ENCODE measurements around the gene SMARCB1.

SMARCB1 gene

DNA sequence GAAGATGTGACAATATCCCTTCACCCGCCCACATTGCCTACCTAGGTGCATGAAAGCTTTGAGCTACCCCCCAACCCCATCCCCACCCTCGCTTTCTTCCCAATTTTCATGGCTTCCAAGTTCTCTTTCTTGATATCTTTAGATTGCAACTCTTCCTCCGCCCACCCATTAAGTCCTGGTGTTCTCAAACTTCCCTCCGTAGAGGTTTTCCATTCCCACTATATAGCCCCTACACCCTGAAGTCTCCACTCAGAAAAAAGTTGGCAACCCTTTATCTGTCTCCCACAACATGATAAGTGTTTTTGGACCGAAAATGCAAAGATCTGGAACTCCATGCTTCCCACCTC is 36.4 kb upstream of the SMARCB1 start:
- ATAC-seq, result peak; percentile 4; the same call in 1 of the 3 replicates
- TF ChIP-seq RARB (CRISPR knock-in tag; IDR thresholded peaks at IDR 0.05) (no peak), TOX (CRISPR knock-in tag; IDR thresholded peaks at IDR 0.05; ENCODE audit: borderline replicate concordance) (no peak), ISL1 (CRISPR knock-in tag; IDR thresholded peaks at IDR 0.05) (no peak), SNAI2 (CRISPR knock-in tag; IDR thresholded peaks at IDR 0.05) (no peak), OSR1 (CRISPR knock-in tag; IDR thresholded peaks at IDR 0.05) (no peak), ARNTL (CRISPR knock-in tag; IDR thresholded peaks at IDR 0.05; ENCODE audit: borderline replicate concordance, low read depth) (no peak)
- TF ChIP-seq, protein P1, sequence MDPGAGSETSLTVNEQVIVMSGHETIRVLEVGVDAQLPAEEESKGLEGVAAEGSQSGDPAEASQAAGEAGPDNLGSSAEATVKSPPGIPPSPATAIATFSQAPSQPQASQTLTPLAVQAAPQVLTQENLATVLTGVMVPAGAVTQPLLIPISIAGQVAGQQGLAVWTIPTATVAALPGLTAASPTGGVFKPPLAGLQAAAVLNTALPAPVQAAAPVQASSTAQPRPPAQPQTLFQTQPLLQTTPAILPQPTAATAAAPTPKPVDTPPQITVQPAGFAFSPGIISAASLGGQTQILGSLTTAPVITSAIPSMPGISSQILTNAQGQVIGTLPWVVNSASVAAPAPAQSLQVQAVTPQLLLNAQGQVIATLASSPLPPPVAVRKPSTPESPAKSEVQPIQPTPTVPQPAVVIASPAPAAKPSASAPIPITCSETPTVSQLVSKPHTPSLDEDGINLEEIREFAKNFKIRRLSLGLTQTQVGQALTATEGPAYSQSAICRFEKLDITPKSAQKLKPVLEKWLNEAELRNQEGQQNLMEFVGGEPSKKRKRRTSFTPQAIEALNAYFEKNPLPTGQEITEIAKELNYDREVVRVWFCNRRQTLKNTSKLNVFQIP (CRISPR knock-in tag; IDR thresholded peaks at IDR 0.05; ENCODE audit: borderline replicate concordance, low read depth), result no peak
- TF ChIP-seq, protein P2, sequence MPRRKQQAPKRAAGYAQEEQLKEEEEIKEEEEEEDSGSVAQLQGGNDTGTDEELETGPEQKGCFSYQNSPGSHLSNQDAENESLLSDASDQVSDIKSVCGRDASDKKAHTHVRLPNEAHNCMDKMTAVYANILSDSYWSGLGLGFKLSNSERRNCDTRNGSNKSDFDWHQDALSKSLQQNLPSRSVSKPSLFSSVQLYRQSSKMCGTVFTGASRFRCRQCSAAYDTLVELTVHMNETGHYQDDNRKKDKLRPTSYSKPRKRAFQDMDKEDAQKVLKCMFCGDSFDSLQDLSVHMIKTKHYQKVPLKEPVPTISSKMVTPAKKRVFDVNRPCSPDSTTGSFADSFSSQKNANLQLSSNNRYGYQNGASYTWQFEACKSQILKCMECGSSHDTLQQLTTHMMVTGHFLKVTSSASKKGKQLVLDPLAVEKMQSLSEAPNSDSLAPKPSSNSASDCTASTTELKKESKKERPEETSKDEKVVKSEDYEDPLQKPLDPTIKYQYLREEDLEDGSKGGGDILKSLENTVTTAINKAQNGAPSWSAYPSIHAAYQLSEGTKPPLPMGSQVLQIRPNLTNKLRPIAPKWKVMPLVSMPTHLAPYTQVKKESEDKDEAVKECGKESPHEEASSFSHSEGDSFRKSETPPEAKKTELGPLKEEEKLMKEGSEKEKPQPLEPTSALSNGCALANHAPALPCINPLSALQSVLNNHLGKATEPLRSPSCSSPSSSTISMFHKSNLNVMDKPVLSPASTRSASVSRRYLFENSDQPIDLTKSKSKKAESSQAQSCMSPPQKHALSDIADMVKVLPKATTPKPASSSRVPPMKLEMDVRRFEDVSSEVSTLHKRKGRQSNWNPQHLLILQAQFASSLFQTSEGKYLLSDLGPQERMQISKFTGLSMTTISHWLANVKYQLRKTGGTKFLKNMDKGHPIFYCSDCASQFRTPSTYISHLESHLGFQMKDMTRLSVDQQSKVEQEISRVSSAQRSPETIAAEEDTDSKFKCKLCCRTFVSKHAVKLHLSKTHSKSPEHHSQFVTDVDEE (CRISPR knock-in tag; IDR thresholded peaks at IDR 0.05), result no peak

DNA sequence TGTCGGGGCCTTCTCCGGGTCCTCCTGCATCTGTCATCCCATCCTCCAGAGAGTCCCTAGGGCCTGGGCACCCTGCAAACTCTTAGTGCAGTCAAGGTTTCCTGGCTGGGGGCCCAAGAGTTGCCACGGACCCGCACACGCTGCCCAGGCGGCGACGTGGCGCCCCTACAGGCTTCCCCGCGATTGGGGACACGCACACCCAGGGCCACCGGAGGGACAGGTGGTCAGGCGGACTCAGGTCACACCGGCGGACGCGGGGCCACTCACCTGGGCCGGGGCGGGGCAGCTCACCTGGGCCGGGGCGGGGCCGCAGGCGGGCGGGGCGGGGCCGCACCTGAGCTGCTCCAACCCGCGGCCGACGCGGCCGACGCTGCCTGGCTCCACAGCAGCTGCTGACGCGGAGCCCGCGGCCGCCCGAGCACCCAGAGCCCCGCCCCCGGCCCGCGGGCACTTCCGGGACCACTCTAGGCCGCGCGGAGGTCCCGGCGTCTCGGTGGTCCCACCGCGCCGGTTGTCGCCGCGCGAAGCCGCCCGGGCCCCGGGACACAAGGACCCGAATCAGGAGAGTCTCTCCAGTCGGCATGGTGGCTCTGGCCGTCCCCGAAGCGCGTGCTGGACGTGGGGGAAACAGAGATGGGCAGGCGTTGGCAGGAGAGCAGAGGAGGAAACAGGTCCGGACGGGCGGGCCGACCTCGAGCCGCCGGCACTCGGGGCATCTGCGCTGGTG is 35.9 kb upstream of the SMARCB1 start, which contains the start of gene ZNF70:
ZNF70 (minus strand) TSS at position 399 of the 727 bp plus-strand sequence. CDS start 5,972 bp downstream, outside the sequence.
- no peak for TF ChIP-seq GLIS3 (CRISPR knock-in tag; IDR thresholded peaks at IDR 0.05)
- TF ChIP-seq, protein P2 (CRISPR knock-in tag; IDR thresholded peaks at IDR 0.05), result no peak
- no peak for TF ChIP-seq ISL1 (CRISPR knock-in tag; IDR thresholded peaks at IDR 0.05)
- no peak for TF ChIP-seq SNAI2 (CRISPR knock-in tag; IDR thresholded peaks at IDR 0.05)
- TF ChIP-seq OSR1 (CRISPR knock-in tag; IDR thresholded peaks at IDR 0.05), result no peak
- TF ChIP-seq, protein P1 (CRISPR knock-in tag; IDR thresholded peaks at IDR 0.05; ENCODE audit: borderline replicate concordance, low read depth), result no peak
- TF ChIP-seq TCF4 (CRISPR knock-in tag; IDR thresholded peaks at IDR 0.05; ENCODE audit: borderline replicate concordance), result no peak
- ATAC-seq, result peak; percentile 97

DNA sequence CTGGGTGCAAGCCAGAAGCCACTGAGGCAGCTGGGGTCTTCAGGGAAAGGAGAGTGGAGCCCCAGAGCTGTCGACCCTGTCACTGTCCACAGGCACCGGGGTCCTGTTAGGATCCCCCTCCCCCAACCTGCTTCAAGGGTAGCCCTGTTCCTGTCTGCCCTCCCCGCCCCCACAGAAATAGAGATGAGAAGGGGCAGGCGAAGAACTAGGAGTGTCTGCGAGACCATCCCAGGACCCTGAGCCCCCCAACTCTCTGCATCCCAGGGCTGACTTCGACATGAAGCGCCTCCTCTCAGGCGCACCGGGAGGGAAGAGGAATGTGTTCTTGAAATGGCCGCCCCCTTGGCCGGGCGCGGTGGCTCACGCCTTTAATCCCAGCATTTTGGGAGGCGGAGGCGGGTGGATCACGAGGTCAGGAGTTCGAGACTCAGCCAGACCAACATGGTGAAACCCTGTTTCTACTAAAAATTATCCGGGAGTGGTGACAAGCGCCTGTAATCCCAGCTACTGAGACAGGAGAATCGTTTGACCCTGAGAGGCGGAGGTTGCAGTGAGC is 35.2 kb upstream of the SMARCB1 start:
- ATAC-seq, result no peak; the same call in 2 of the 3 replicates
- TF ChIP-seq, protein P2 (CRISPR knock-in tag; IDR thresholded peaks at IDR 0.05), result no peak
- TF ChIP-seq BACH2 (CRISPR knock-in tag; IDR thresholded peaks at IDR 0.05; ENCODE audit: borderline replicate concordance), result no peak
- no peak for TF ChIP-seq ZFP3 (CRISPR knock-in tag; IDR thresholded peaks at IDR 0.05)
- no peak for TF ChIP-seq RARB (CRISPR knock-in tag; IDR thresholded peaks at IDR 0.05)
- no peak for TF ChIP-seq CSDC2 (CRISPR knock-in tag; IDR thresholded peaks at IDR 0.05)
- TF ChIP-seq, protein P3, sequence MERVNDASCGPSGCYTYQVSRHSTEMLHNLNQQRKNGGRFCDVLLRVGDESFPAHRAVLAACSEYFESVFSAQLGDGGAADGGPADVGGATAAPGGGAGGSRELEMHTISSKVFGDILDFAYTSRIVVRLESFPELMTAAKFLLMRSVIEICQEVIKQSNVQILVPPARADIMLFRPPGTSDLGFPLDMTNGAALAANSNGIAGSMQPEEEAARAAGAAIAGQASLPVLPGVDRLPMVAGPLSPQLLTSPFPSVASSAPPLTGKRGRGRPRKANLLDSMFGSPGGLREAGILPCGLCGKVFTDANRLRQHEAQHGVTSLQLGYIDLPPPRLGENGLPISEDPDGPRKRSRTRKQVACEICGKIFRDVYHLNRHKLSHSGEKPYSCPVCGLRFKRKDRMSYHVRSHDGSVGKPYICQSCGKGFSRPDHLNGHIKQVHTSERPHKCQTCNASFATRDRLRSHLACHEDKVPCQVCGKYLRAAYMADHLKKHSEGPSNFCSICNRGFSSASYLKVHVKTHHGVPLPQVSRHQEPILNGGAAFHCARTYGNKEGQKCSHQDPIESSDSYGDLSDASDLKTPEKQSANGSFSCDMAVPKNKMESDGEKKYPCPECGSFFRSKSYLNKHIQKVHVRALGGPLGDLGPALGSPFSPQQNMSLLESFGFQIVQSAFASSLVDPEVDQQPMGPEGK (CRISPR knock-in tag; IDR thresholded peaks at IDR 0.05; ENCODE audit: borderline replicate concordance), result no peak
- no peak for TF ChIP-seq PPARA (CRISPR knock-in tag; IDR thresholded peaks at IDR 0.05; ENCODE audit: borderline replicate concordance)
- no peak for TF ChIP-seq SNAI2 (CRISPR knock-in tag; IDR thresholded peaks at IDR 0.05)
- no peak for TF ChIP-seq TOX (CRISPR knock-in tag; IDR thresholded peaks at IDR 0.05; ENCODE audit: borderline replicate concordance)
- TF ChIP-seq GLIS3 (CRISPR knock-in tag; IDR thresholded peaks at IDR 0.05), result no peak
- no peak for TF ChIP-seq ZNF8 (CRISPR knock-in tag; IDR thresholded peaks at IDR 0.05)
- no peak for TF ChIP-seq ZFP30 (CRISPR knock-in tag; IDR thresholded peaks at IDR 0.05)
